K562 (cell line): Measurements from ENCODE around the gene ICAM2. TPM values are rescaled to one million over a fixed set of nuclear protein-coding genes. Genes with fewer than 3 reads are reported as not detected.

Source experiments
- ADNP ChIP-seq: fragments of 200-800 bp; sonication (Bioruptor generic); IDR thresholded peaks from 2 replicates; pipeline ENCODE4 v1.6.1; 2016; ENCODE audit warnings: missing genetic modification characterization, missing compliant biosample characterization
- ARID1B ChIP-seq: fragments of 450-650 bp; IDR thresholded peaks from 2 replicates; pipeline ENCODE4 v1.6.1; 2016; ENCODE audit warnings: antibody characterized with exemption, mild to moderate bottlenecking, inconsistent platforms
- C11orf30 ChIP-seq: fragments of 450-650 bp; IDR thresholded peaks from 2 replicates; pipeline ENCODE4 v1.6.1; 2016; ENCODE audit warnings: low read depth, mild to moderate bottlenecking
- CCAR2 ChIP-seq: fragments of 200-400 bp; formaldehyde crosslinking; IDR thresholded peaks from 2 replicates; pipeline ENCODE4 v1.6.1; 2017; ENCODE audit warnings: mild to moderate bottlenecking, low read depth, low read length
- FOXK1 ChIP-seq: sonication (generic); formaldehyde crosslinking; IDR thresholded peaks from 2 replicates; pipeline ENCODE4 v1.8.0; 2022; ENCODE audit warnings: missing genetic modification reagents, mild to moderate bottlenecking, borderline replicate concordance
- HMG20B ChIP-seq: fragments of 250-450 bp; sonication (Bioruptor Pico); IDR thresholded peaks from 2 replicates; pipeline ENCODE4 v1.5.0; 2021; ENCODE audit warnings: mild to moderate bottlenecking
- MEF2A ChIP-seq: IDR thresholded peaks from 2 replicates; pipeline ENCODE4 v1.6.1; 2011; ENCODE audit warnings: low read depth, mild to moderate bottlenecking, low read length, moderate library complexity; ENCODE audit not compliant: control insufficient read depth
- MTA1 ChIP-seq: fragments of 450-650 bp; IDR thresholded peaks from 2 replicates; pipeline ENCODE4 v1.6.1; 2017; ENCODE audit warnings: borderline replicate concordance
- NCOA4 ChIP-seq: fragments of 450-650 bp; IDR thresholded peaks from 2 replicates; pipeline ENCODE4 v1.6.1; 2018; ENCODE audit warnings: mild to moderate bottlenecking; ENCODE audit not compliant: partially characterized antibody
- NR2C2 ChIP-seq, 2 experiments: fragments of 200-800 bp in 1 of 2; sonication (Bioruptor generic) in 1 of 2; sonication (generic) in 1 of 2; formaldehyde crosslinking in 1 of 2; IDR thresholded peaks; 2 replicates each; pipeline versions ENCODE4 v1.6.1 to v1.8.0; 2016 to 2022; ENCODE audit warnings: mild to moderate bottlenecking in 1 of 2, missing compliant biosample characterization in 1 of 2, missing genetic modification characterization in 1 of 2, missing genetic modification reagents in 1 of 2
- RAD21 ChIP-seq, 2 experiments: fragments of 250-450 bp in 1 of 2; fragments of 450-650 bp in 1 of 2; sonication (Bioruptor Pico) in 1 of 2; formaldehyde crosslinking in 1 of 2; IDR thresholded peaks in 1 of 2; conservative IDR thresholded peaks in 1 of 2; 2 replicates each; pipeline versions ENCODE4 v1.4.0 to v1.8.0; 2020 to 2022; ENCODE audit warnings: mild to moderate bottlenecking in 2 of 2, moderate library complexity in 1 of 2
- SIN3B ChIP-seq: fragments of 450-650 bp; IDR thresholded peaks from 2 replicates; pipeline ENCODE4 v1.6.1; 2017; ENCODE audit warnings: low read depth, mild to moderate bottlenecking, moderate library complexity
- TAF9B ChIP-seq: fragments of 450-650 bp; IDR thresholded peaks from 2 replicates; pipeline ENCODE4 v1.6.1; 2018; ENCODE audit warnings: mild to moderate bottlenecking; ENCODE audit not compliant: partially characterized antibody
- U2AF1 ChIP-seq: fragments of 200-400 bp; formaldehyde crosslinking; optimal IDR thresholded peaks from 2 replicates; pipeline ENCODE3; 2017; ENCODE audit warnings: mild to moderate bottlenecking, low read depth, low read length, moderate library complexity
- ZKSCAN1 ChIP-seq: fragments of 150-350 bp; IDR thresholded peaks from 2 replicates; pipeline ENCODE4 v1.6.1; 2016; ENCODE audit warnings: low read depth, low read length
- ZNF133 ChIP-seq: fragments of 250-450 bp; sonication (Bioruptor Pico); IDR thresholded peaks from 2 replicates; pipeline ENCODE4 v1.4.0; 2020; ENCODE audit warnings: mild to moderate bottlenecking
- ZNF134 ChIP-seq: fragments of 250-450 bp; sonication (Bioruptor Pico); conservative IDR thresholded peaks from 2 replicates; pipeline ENCODE4 v1.4.0; 2020
- ZNF24 ChIP-seq: fragments of 450-650 bp; IDR thresholded peaks from 2 replicates; pipeline ENCODE4 v1.6.1; 2016
- ZNF354B ChIP-seq: fragments of 250-450 bp; sonication (Bioruptor Pico); IDR thresholded peaks from 2 replicates; pipeline ENCODE4 v1.4.0; 2020
- ZNF75A ChIP-seq: fragments of 450-650 bp; formaldehyde crosslinking; IDR thresholded peaks from 2 replicates; pipeline ENCODE4 v1.4.0; 2020; ENCODE audit warnings: mild to moderate bottlenecking
- polyA plus RNA-seq, 8 experiments: library from polyadenylated mRNA; depleted of rRNA in 4 of 8; stranded (reverse) in 5 of 8; unstranded in 3 of 8; fragments of >200 nt; fragmentation: Nextera tagmentation in 2 of 8; fragmentation: Illumina TruSeq in 1 of 8; extraction: Ambion mirVana in 2 of 8; extraction: Trizol in 1 of 8; gene quantifications; 2 replicates each; pipeline versions ENCODE4 v1.2.1 to v1.2.3, GENCODE V29; 2011 to 2014; ENCODE audit warnings: inconsistent platforms in 1 of 8, missing spikeins in 1 of 8
- total RNA-seq, 7 experiments: library from RNA; depleted of rRNA in 6 of 7; stranded (reverse); fragments of >200 nt in 6 of 7; fragmentation: Illumina TruSeq in 2 of 7; extraction: Trizol in 2 of 7; gene quantifications; 2 replicates each; pipeline versions ENCODE4 v1.2.1 to v1.2.3, GENCODE V29; 2011 to 2021; ENCODE audit warnings: low replicate concordance in 1 of 7
- TF ChIP-seq, protein P1 (sequence below): sonication (generic); formaldehyde crosslinking; IDR thresholded peaks from 2 replicates; pipeline ENCODE4 v1.8.0; 2022; ENCODE audit warnings: missing genetic modification reagents, mild to moderate bottlenecking, moderate library complexity, borderline replicate concordance
- TF ChIP-seq, protein P2 (sequence below): fragments of 450-650 bp; IDR thresholded peaks from 2 replicates; pipeline ENCODE4 v1.6.1; 2016; ENCODE audit warnings: low read depth, mild to moderate bottlenecking, moderate library complexity
- TF ChIP-seq, protein P3 (sequence below): fragments of 250-450 bp; sonication (Bioruptor Pico); IDR thresholded peaks from 2 replicates; pipeline ENCODE4 v1.8.0; 2022; ENCODE audit warnings: inconsistent platforms
- TF ChIP-seq, protein P4 (sequence below): fragments of 450-650 bp; formaldehyde crosslinking; IDR thresholded peaks from 2 replicates; pipeline ENCODE4 v1.4.0; 2022; ENCODE audit warnings: missing genetic modification characterization

Gene ICAM2
- total and polyA plus RNA-seq, 9 of the 15 experiments (the other 6 are each of a cell fraction or from before 2014, with no cell fraction given), result 37.9 to 89.4 (median 60.6) TPM

DNA sequence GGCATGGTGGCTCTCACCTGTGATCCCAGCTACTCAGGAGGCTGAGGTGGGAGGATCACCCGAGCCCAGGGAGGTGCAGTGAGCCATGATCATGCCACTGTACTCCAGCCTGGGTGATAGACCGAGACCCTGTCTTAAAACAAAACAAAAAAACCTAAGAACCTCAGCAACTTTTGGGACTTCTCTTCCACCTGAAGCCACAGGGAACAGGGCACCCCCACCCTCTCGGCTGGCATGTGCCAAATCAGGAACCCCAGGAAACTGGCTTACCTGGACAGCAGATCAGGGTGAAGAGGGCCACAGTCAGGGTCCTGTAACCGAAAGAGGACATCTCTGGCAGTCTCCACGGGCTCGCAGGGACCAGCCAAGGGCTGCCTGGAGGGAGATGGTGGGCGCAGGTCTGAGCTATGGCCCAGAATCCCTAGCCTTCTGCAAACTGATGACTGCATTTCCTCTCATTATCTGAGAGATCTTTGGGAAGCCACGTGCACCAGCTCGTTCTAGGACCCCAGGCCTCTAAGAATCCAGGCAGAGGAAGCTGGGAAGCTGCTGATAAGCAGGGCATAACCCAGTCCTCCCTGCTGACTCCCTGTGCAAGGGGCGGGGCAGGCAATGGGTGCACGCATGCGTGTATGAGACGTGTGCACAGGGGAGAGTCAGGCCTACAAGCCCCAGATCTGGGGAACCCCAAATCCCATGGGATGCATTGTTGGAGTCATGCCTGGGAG lies 13.9 kb downstream of the ICAM2 start (continued):
- TF ChIP-seq ZNF354B (no peak), ADNP (tag) (peak; percentile 74; the same call in 1 of the 2 replicates), CCAR2 (no peak), ZNF75A (CRISPR knock-in tag) (no peak), SIN3B (no peak), C11orf30 (peak; percentile 25; the same call in 1 of the 2 replicates), FOXK1 (no peak), HMG20B (CRISPR knock-in tag) (no peak), RAD21 (CRISPR knock-in tag; conservative IDR thresholded peaks at IDR 0.05 in 1 of 2, IDR thresholded peaks at IDR 0.05 in 1 of 2) (no peak), NR2C2 (CRISPR knock-in tag; IDR thresholded peaks at IDR 0.05) (no peak), NR2C2 (tag; IDR thresholded peaks at IDR 0.05) (peak; percentile 66), NCOA4 (no peak), ZKSCAN1 (no peak), MEF2A (no peak), MTA1 (peak; percentile 32; the same call in 1 of the 2 replicates), ZNF134 (no peak), ZNF24 (no peak; the same call in 1 of the 2 replicates), TAF9B (no peak), ARID1B (peak; percentile 96), U2AF1 (no peak), ZNF133 (no peak)
- TF ChIP-seq, protein P1, sequence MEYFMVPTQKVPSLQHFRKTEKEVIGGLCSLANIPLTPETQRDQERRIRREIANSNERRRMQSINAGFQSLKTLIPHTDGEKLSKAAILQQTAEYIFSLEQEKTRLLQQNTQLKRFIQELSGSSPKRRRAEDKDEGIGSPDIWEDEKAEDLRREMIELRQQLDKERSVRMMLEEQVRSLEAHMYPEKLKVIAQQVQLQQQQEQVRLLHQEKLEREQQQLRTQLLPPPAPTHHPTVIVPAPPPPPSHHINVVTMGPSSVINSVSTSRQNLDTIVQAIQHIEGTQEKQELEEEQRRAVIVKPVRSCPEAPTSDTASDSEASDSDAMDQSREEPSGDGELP (CRISPR knock-in tag), result peak; percentile 82
- TF ChIP-seq, protein P2, sequence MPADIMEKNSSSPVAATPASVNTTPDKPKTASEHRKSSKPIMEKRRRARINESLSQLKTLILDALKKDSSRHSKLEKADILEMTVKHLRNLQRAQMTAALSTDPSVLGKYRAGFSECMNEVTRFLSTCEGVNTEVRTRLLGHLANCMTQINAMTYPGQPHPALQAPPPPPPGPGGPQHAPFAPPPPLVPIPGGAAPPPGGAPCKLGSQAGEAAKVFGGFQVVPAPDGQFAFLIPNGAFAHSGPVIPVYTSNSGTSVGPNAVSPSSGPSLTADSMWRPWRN, result peak; percentile 93
- TF ChIP-seq, protein P3, sequence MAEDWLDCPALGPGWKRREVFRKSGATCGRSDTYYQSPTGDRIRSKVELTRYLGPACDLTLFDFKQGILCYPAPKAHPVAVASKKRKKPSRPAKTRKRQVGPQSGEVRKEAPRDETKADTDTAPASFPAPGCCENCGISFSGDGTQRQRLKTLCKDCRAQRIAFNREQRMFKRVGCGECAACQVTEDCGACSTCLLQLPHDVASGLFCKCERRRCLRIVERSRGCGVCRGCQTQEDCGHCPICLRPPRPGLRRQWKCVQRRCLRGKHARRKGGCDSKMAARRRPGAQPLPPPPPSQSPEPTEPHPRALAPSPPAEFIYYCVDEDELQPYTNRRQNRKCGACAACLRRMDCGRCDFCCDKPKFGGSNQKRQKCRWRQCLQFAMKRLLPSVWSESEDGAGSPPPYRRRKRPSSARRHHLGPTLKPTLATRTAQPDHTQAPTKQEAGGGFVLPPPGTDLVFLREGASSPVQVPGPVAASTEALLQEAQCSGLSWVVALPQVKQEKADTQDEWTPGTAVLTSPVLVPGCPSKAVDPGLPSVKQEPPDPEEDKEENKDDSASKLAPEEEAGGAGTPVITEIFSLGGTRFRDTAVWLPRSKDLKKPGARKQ (CRISPR knock-in tag), result no peak
- TF ChIP-seq, protein P4, sequence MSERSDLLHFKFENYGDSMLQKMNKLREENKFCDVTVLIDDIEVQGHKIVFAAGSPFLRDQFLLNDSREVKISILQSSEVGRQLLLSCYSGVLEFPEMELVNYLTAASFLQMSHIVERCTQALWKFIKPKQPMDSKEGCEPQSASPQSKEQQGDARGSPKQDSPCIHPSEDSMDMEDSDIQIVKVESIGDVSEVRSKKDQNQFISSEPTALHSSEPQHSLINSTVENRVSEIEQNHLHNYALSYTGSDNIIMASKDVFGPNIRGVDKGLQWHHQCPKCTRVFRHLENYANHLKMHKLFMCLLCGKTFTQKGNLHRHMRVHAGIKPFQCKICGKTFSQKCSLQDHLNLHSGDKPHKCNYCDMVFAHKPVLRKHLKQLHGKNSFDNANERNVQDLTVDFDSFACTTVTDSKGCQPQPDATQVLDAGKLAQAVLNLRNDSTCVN (CRISPR knock-in tag), result no peak
